NCI-H146 treated with DMSO at 0.1 percent for 48 hours (cell line): ENCODE results near the gene PRKG1.
"Not testable (repeated sequence)": the region's sequence is repeated elsewhere in the genome, so short reads cannot be mapped to it uniquely, and the experiment has no call there.

ENCODE experiments used
- DNase-seq: peaks from one replicate; lab custom pipeline; 2025; ENCODE audit not compliant: unreplicated experiment; lab: John Stamatoyannopoulos, UW

The PRKG1 gene

DNA sequence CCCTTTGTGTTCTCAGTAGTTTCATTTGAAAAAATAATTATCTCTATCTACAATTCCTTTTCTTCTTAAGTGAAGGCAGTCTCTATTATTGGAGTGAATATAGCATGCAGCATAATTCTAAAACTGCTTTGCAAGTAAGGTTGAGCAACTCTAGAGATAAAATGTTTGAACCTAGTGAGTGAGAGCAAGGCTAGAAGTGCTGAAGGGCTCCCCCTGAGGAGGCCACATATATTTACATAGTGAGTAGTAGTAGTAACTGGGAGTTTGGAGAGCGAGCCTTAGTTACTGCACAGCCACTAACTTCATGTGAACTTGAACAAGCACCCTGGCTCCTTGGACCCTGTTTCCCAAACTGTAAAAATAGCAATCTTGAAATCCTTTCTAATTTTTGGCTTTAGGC is 1098.3 kb downstream of the PRKG1 start:
- no peak for DNase-seq

DNA sequence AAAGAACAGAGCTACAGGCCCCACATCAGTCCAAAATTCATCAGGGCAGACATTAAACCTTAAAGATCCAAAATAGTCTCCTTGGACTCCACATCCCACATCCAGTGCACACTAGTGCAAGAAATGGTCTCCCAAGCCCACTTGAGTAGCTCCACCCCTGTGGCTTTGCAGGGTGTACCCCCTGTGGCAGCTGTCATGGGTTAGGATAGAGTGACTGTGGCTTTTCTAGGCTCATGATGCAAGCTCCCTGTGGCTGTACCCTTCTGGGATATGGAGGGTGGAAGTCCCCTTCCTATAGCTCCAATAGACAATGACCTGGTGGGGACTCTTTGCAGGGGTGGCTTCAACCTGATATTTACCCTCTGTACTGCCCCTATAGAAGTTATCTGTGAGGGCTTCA is 1111.0 kb downstream of the PRKG1 start:
- no peak for DNase-seq

DNA sequence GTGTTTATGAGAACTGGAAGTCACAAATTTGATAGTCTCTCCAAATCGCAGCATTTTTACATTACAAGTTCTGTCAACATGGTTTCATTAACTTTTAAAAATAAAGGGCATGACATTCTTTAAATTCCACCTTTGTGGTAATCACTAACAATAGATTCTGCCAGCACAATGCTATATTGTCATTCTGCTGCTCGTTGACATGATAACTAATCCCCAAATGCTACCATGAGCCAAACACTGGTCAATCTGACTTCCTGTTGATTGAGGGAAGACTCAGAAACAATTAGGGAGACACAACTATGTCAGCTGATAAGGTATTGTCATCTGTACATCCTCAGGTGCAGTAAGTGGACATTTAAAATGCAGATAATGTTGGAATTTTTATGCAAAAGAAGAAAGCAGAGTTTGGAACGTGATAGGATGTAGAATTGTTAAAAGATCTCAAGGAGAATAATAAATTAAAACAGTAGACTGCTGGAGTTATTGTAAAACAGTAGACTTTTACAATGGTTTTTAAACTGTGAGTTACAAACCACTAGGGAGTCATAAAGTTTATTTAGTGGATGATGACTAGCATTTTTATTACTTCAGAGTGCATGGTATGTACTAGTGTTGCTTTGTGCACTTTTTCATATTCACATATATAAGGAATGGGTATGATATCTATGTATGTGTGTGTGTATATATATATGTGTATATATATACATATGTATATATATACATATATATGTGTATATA is 1113.4 kb downstream of the PRKG1 start:
- DNase-seq: no peak

DNA sequence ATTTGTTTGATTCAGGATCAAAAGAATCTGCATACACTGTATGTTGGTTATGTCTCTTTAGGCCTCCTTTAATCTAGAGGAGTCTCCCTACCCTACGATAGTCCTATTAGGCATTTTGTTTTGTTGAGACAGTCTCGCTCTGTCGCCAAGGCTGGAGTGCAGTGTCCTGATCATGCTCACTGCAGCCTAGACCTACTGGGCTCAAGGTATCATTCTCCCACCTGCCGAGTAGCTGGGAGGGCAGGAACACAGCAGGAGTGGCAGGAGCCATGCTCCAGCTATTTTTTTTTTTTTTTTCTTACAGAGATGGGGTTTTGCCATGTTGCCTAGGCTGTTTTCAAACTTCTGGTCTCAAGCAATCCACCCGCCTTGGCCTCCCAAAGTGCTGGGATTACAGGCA is 1116.8 kb downstream of the PRKG1 start:
- DNase-seq: no peak

DNA sequence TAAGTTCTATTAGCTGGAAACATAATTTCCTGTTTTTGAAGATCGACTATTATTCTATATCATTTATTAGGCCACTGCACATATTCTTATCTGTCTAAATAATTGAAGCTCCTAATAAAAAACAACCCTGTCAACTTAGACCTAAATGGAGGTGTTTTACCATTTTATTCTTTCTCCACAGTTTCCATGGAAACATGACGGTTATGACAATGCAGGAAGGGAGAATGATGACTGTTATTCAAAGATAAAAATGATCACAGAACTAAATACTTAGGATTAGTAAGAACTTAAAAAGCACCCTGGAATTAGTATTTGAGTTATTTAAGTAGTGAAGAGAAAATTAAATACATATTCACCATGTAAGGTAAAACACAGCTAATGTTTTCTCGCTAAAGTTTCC is 1119.9 kb downstream of the PRKG1 start:
- no peak for DNase-seq

DNA sequence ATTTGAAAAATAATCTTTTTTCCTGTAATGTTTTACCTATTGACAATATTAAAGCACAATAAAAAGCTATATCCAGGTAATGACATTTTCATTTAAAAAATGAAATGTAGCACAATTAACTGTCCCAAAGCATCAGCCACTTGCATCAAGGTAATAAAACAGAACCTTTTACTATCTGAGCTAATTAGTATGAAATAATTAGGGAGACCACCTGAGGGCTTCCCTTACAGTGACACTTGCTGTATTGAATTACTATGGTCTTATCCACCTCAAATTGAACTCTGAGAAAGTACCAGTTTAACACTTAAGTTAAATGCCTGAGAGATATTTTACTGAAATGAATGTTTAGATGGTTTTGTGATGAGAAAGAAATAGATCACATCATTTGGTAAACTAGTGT is 1120.4 kb downstream of the PRKG1 start:
- DNase-seq: no peak

DNA sequence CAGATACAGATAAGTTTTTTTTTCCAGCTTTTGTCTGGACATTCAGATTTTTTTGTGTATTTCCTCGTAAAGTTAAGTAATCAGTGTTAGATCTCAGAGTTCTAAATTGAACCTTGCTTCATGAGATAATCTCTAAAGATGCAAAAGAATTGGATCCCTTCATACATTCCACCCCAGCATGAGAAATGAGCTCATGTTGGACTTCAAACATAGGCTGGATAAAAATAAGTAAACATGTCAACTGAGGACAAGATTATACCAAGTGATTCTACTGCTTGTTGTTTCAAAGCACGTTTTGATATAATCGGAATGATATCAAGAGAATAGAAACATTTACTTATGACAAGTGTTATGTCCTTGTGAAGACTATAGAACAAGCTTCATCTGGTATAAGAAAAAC is 1122.8 kb downstream of the PRKG1 start:
- DNase-seq: no peak

DNA sequence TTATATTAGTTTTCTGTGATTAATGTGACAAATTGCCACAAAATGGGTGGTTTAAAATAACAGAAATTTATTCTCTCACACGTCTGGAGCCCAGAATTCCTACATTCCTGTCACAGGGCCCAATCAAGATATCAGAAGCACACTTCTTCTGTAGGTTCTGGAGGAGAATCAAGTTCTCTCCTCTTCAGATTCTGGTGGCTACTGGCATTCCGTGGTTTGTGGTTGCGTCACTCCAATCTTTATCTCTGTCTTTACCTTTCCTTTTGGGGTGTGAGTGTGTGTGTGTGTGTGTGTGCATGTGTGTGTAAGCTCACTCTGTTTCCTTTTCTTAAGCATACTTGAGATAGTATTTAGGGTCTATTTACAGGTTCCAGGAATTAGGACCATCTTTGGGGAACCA is 1124.3 kb downstream of the PRKG1 start:
- DNase-seq: no peak

DNA sequence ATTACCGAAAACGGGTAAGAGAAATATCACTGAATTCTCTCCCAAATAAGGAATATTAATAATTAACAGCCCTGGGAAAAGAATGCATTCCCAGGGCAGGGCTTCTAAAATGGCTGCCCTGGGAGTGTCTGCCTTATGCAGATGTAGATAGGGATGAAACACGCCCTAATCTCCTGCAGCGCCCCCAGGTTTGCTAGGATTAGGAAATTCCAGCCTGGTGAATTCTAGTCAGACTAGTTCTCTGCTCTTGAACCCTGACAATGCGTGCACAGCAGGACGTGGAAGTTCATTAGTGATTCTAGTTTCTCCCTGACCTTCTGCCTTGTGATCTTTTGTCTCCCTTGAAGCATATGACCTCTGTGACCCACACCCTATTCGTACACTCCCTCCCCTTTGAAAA is 1130.6 kb downstream of the PRKG1 start:
- not testable (repeated sequence) for DNase-seq

DNA sequence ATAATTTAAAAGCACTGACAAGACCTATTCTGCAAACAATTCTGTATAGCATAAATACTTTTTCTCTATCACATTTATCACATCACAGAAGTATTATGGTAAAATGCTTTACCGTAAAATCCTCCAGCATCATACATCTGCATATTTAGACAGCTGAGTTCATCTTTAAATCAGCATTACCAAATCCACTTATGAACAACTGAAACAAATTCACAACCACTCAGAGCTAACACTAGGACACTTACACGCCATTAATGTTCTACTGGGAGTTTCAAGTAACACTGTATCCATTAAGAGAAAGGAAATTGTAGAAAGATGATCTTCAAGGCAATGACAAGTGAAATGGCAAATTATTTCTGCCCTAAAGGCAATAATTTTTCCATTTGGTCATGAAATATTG is 1134.1 kb downstream of the PRKG1 start:
- no peak for DNase-seq

DNA sequence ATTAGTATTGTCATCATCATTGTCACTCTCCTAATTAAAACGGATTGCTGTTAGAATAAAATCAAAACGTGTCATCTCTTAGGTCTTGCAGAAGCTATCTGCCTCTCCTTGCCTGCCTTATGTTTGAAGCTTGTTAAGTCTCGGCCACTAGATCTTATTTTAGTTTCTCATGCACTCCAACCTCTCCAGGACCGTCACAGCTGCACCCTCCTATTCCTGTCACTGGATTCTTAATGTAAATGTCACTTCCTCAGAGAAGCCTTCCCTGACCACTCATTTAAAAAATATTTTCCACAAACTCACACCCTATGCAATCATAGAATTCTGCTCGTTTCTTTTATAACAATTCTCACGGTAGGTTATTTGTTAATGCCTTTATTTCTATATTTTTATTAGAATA is 1135.9 kb downstream of the PRKG1 start:
- no peak for DNase-seq

DNA sequence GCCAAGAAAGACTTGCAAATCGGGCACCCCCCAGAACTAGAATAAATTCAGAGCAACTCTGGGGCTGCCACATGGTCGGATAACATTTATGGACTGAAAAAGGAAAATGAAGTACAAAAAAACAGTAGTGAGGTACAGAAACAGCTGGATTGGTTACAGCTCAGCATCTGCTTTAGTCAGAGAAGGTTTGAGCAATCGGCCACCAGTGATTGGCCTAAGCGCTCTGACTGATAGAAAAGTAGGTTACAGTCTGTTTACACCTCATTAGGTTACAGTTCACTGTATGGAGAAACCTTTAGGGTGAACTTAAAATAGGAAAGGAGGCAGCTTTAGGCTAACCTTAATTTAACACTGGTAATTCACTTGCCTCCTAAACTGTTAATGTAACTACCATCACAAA is 1137.8 kb downstream of the PRKG1 start:
- no peak for DNase-seq

DNA sequence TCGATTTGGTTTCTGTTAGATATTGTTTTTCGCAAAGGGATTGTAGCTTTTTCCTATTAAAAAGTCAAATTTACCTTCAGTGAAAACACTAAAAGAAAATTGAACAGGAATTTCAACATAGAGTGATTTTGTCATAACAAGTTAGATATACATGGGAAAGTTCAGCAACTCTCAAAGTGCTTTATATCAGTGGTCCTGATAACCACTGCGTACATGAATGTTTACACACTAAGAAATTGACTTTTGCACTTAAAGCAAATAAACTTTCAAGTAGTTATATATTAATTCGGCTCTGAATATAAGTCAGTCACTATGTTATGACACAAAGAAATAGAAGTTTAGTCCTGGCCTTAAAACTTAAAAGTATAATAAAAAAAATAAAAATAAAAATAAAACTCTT is 1138.5 kb downstream of the PRKG1 start:
- no peak for DNase-seq

DNA sequence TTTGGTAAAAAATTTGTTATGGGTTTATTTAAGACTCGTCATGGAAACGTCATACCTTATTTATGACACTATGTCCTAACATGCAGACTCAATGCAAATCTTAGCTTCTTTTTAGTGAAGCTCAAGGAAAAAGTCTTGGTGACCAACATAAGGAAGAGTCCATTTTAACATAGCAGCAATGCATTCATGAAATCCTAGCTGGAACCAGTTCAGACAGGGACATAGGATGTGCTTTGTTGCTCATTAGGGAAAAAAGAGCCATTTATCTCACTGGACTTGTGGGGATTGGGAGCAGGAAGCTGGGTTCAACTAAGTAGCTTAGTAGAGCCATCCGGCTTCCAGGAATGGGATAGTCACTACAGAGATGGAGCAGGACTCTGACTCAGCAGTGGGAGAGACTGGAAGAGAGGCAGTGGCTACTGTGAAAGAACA is 1139.0 kb downstream of the PRKG1 start:
- no peak for DNase-seq

DNA sequence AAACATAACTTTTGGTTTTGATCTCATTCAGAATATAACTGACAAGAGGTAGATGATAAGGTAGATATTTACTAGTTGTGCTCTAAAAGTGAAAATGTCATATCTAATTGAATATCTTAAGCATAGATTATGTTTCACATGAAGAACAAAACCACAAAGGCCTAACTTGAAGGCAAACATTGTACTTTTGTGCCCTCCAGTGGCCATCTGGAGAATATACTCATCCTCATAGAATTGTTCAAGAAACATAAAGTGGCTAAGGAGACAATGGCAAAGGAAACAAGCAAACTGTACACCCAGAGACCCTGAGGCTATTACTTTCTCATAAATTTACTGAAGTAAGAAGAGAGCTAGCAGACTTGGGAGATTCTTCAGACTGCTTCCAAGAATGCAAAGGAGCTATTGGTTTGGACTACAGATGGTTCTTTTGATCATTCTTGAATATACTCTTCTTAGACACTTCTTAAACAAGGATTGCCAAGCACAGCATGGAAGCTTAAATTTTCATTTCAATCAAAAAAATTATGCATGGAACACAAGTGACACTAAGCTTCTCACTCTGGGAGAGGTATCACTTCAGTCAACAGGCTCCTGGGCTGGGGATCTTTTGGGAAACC is 1141.6 kb downstream of the PRKG1 start:
- peak; percentile 10 for DNase-seq

DNA sequence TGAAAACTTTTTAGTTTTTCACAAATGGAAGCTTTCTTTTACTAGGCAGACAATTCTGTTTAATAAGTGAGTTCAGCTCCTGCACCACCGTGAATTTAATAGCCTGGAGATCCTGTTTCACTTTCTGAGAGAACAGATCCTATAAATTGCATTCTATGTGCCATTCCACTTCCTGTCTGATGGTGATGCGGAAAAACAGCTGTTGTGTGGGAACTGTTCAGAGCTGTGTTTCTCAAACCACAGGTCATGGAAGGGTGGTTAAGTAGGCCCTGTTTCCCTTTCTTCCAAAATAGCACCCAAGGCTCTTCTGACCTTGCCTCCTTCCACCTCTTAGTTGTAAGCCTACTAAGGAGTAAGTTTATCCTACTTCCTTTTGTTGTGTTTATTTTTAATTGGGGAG is 1142.6 kb downstream of the PRKG1 start:
- DNase-seq: no peak

DNA sequence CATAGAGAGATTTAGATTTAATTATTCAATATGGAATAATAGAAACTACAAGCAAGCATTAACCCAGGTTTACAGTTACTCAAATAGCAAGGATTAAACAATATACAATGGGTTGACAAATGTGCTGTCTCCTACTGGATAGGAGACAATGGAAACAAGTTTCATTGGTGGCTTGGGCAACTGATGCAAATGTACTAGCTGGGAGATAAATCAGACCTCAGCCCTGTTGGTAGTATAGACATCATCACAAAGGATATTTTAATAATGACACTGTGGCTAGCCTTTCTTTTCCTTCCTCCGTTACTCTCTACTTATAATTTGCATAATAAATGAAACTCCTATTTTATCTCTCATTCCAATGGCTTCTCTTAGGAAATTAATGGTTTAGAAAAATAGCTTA is 1143.2 kb downstream of the PRKG1 start:
- DNase-seq: no peak

DNA sequence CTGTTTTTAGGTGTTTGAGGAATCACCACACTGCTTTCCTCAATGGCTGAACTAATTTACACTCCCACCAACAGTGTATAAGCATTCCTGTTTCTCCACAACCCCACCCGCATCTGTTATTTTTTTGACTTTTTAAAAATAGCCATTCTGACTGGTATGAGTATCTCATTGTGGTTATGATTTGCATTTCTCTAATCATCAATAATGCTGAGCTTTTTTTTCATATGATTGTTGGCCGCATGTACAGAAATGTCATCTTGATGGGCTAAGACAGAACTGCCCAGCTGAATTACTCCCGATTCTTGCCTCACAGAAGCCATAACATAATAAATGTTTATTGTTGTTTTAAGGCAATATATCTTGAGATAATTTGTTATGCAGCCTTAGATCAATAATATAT is 1146.7 kb downstream of the PRKG1 start:
- DNase-seq: no peak

DNA sequence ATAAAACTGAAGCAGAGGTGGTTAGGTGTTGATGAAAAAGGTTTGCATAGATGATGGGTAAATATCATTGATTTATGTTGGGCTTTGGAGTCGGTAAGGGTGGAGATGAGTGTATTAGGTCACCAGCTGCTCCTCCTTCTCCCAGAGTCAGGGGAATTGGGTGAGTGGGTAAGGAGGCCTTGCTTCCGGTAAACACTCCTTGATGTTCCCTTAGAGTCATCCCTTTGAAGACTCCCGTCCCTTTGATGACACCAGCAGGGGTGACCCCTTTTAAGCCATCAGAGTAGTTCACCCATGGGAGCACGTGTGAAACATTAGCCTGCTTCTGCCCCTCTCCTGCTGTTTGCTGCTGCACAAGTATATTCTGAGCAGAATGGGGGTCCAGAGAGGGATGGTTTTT is 1147.6 kb downstream of the PRKG1 start:
- DNase-seq: no peak

DNA sequence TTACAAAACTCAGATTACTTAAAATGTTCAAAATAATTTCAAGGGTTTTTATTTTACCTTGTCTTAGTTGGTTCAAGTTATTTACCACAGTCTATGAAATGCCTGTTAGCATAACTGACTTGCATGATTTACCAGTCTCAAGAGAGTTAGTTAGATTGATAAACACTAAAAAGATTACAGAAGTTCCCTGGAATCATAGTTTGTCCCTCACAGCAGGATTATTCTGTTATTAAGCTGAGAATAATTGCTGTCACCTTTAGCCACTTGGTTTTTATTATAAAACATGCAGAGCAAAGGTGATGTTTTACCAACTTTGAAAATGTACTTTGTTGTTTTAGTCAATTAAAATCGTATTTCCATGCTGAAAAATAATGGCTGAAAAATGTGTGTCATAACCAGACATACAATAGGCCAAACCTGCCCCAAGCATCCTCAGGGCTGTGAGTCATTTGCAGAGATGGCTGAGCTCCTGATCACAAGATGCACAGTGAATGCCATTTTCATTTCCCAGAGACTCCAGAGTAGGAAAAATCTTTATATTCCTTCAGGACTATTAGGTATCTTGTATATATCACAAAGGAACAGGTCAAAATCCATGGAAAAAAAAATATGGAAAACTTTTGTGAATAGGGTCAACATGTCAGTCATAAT is 1152.0 kb downstream of the PRKG1 start:
- no peak for DNase-seq

DNA sequence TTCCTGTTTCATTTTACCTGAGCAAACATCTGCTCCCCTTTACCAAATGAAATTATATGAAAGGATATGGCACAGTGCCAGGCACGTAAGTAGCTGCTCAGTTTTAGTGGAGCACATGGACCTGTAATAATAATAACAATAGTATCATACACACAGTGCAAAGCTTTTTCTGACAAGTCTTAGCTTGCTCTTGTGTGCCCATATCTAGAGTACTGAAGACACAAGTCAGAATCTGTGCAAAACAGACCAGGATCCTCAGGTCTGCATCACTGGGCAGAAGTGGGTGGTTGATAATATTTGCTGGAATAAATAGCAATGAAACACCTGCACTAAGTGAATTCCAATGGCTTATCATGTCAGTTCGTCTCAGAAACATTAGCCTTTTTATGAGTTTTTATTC is 1154.3 kb downstream of the PRKG1 start:
- DNase-seq: no peak

DNA sequence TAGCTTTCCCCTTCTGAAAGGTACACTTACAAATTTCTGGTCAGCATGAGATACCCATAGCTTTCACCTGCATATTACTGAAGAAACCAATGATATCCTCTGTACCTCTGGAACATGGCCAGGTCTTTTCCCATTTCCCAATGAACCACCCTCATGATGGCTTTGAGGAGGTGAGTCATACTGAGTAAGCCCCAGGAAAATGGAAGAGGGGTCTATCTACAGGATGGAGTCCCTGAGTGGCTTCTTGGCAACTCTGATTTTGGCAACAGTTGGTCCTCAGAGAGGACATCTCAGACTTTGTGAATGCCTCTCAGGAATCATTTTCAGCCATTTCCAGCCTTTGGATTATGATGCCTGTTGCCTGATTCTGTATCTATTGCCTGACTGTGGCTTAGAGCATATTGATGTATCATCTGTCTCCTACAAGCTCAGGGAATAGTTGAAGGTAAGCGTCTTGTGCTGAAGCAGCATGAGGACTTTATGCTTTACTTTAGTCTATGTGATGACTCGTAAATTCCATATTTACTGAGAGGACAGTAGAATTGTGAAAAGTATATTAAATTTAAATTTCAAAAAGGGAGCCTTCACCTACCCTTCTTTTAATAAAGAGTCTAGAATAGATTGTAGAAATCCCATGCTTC is 1155.1 kb downstream of the PRKG1 start:
- DNase-seq: no peak
